Gastroesophageal sphincter (tissue), 4 donors: ENCODE measurements around the gene ICAM3. TPM values are rescaled to one million over a fixed set of nuclear protein-coding genes. Genes with fewer than 3 reads are reported as not detected.

Source experiments
- ATAC-seq: fragments of 150-250 bp; one replicate; pipeline ENCODE4 v1.9.1; 2016; ENCODE audit warnings: mild to moderate bottlenecking, moderate library complexity
- H3K27ac ChIP-seq, 4 donors: fragments of 200-600 bp; sonication (generic) in 3 of 4; 1 replicate in 3 of 4; 2 replicates in 1 of 4; pipeline ENCODE4 v1.5.1; 2016 to 2019
- H3K27me3 ChIP-seq: fragments of 200-600 bp; sonication (generic); one replicate; pipeline ENCODE4 v1.5.1; 2019
- H3K36me3 ChIP-seq, 2 donors: fragments of 200-600 bp; sonication (generic); one replicate each; pipeline ENCODE4 v1.5.1; 2019; ENCODE audit warnings: control low read depth in 1 of 2
- H3K4me1 ChIP-seq, 3 donors: fragments of 200-600 bp; sonication (generic); 1 replicate in 2 of 3; 2 replicates in 1 of 3; pipeline ENCODE4 v1.5.1; 2016 to 2019; ENCODE audit warnings: control low read depth in 2 of 3
- H3K4me3 ChIP-seq, 2 donors: fragments of 200-600 bp; sonication (generic); one replicate each; pipeline ENCODE4 v1.5.1; 2019; ENCODE audit warnings: mild to moderate bottlenecking in 1 of 2, moderate library complexity in 1 of 2
- H3K9me3 ChIP-seq, 3 donors: fragments of 200-600 bp; sonication (generic); one replicate each; pipeline ENCODE4 v1.5.1; 2017 to 2019; ENCODE audit warnings: control low read depth in 2 of 3
- CTCF ChIP-seq, 4 experiments: fragments of 200-600 bp in 2 of 4; fragments of 450-650 bp in 2 of 4; sonication (generic) in 1 of 4; IDR thresholded peaks; one replicate each; pipeline ENCODE4 v1.5.1; 2017 to 2019; ENCODE audit warnings: antibody characterized with exemption in 4 of 4, mild to moderate bottlenecking in 2 of 4, moderate library complexity in 2 of 4
- EP300 ChIP-seq: sonication (generic); formaldehyde crosslinking; IDR thresholded peaks from one replicate; pipeline ENCODE4 v1.6.1; 2017; ENCODE audit warnings: antibody characterized with exemption, mild to moderate bottlenecking
- POLR2A ChIP-seq, 2 donors: fragments of 450-650 bp; IDR thresholded peaks; one replicate each; pipeline ENCODE4 v1.6.1; 2017; ENCODE audit warnings: antibody characterized with exemption in 2 of 2, mild to moderate bottlenecking in 2 of 2, moderate library complexity in 1 of 2
- POLR2AphosphoS5 ChIP-seq: sonication (generic); formaldehyde crosslinking; IDR thresholded peaks from one replicate; pipeline ENCODE4 v1.6.1; 2017; ENCODE audit warnings: antibody characterized with exemption
- WGBS, 2 donors: methylation state at CpG; one replicate each; pipeline ENCODE4 v1.1.5; 2018; ENCODE audit warnings: low coverage in 1 of 2; 5-methylcytosine and 5-hydroxymethylcytosine counted together
- total RNA-seq, 4 donors: library from RNA; depleted of rRNA; stranded (reverse); fragments of >200 nt; gene quantifications; one replicate each; pipeline ENCODE4 v1.1.0, GENCODE V29; 2016

The ICAM3 gene
- total RNA-seq, 4 donors from 2014 or later: 3.4 to 9.3 (median 5.6) TPM

DNA sequence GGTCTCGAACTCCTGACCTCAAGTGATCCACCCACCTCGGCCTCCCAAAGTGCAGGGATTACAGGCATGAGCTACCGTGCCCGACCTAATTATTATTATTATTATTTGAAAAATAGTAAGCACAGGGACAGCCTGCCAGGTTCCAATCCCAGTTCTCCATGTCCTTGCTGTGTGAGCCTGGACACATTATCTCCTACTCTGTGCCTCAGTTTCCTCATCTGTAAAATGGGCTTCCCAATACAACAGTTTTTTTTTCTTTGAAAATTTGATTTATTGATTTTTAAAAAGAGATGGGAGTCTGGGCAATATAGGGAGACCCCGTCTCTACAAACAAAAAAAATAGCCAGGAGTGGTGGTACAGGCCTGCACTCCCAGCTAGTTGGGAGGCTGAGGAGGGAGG is 33.1 kb downstream of the ICAM3 start:
- peaks cover 0 to 21% of the 10 kb centered on the region in 2 donors for H3K36me3 ChIP-seq

DNA sequence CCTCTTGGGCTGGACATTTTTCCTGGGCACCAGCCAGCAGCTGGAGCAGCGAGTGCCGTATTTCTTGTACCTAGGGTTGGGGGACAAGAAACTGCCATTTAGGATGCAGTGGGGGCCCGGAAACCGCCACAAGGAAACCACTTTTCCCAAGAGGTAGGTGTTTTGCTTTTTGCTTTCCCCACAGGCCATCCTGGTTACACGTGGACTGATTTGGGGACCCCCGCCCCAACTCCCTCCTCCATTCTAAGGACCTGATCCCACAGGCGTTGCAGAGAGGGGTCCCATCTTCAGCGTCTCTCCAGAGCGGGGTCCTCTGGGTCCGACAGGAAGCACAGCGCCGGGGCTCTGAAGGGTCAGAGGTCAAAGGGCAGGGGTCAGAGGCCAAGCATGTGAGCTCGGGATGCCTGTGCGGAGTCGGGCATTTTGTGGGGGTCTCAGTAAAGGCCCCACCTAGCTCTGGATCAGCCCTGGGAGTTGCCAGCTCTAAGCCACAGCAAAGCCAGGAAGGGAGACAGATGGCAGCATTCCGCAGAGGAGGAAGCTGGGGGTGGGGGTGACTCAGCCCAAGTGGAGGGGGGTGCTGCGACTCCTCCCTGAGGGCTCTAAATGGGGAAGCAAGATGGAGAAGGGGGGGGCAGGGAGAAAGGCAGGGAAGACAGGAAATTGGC is 34.2 kb downstream of the ICAM3 start:
- Histone ChIP-seq H3K36me3 (peaks cover 0 to 12% of the 10 kb centered on the region in 2 donors), H3K9me3 (no peaks in the 10 kb centered on the region), H3K4me3 (no peak overlapping the region), H3K4me1 (no peaks in the 10 kb centered on the region), H3K27ac (no peak overlapping the region), H3K27me3 (peaks cover 6% of the 10 kb centered on the region)
- no peak for ATAC-seq
- WGBS, 2 donors: 30% methylated on average over 3 of the region's 17 CpGs; no CpG with 5 or more reads in 1 of the 2 donors
- TF ChIP-seq CTCF (IDR thresholded peaks at IDR 0.05) (no peak), EP300 (no peak), POLR2A (IDR thresholded peaks at IDR 0.05) (no peak), POLR2AphosphoS5 (no peak)

More for the DNA sequence above, 33.1 kb downstream of the ICAM3 start:
- Histone ChIP-seq H3K9me3 (no peaks in the 10 kb centered on the region), H3K27me3 (no peaks in the 10 kb centered on the region), H3K27ac (no peak overlapping the region), H3K4me1 (no peaks in the 10 kb centered on the region), H3K4me3 (no peak overlapping the region)
- WGBS, 2 donors: 90 to 92% methylated on average over 2 to 5 of the region's 5 CpGs
- TF ChIP-seq CTCF (IDR thresholded peaks at IDR 0.05): no peak
- no peak for ATAC-seq

DNA sequence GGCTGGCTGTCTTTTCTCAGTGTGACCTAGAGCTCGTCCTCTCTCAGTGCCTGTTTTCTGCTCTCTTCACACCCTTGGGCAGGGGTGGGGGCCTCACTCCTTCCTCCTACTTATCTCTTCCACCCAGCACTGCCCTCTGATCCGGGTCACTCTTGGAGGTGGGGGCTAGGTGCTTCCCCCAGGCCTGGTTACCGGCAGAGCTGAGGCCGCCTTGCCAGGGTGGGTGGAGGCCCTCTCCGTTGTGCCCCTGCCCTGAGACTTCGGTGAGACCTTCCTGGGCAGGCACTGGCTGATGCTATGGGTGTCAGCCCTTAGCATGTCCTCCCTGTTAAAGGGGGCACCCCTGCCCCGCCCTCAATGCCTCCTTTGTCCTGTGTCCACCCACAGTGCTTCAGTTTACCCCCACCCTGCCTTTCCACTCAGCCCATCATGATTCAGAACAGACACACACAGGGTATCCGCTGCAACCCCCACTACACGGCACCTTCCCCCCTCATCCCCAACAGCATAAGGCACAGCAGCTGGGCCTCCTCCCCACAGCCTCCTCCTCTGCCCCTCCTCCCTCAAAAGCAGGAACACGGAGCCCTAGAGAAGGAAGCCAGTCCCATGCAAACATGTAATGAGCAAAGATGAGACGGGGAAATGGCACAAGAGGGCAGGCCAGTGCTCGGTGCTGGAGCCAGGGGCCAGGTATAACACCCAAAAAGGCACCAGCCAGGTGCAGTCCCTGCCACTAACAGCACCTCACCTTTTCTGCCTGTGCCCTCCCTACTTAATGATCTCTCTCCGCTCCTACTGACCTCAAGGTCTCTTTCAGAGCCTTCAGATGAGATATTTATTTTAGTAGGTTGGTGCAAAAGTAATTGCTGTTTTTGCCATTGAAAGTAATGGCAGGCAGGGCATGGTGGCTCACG is 39.6 kb downstream of the ICAM3 start:
- WGBS, 2 donors: 40 to 49% methylated on average over 2 to 8 of the region's 14 CpGs
- Histone ChIP-seq H3K27ac (peak overlapping the region in 1 of 4 donors; percentile 9), H3K4me3 (no peak overlapping the region), H3K9me3 (no peaks in the 10 kb centered on the region), H3K27me3 (peaks cover 59% of the 10 kb centered on the region), H3K4me1 (peaks cover 0 to 17% (median 13%) of the 10 kb centered on the region in 3 donors), H3K36me3 (no peaks in the 10 kb centered on the region)
- TF ChIP-seq POLR2A (IDR thresholded peaks at IDR 0.05): no peak
- TF ChIP-seq POLR2AphosphoS5: no peak
- no peak for TF ChIP-seq EP300
- TF ChIP-seq CTCF (IDR thresholded peaks at IDR 0.05): no peak
- peak; percentile 46 for ATAC-seq

GRCh38 chr19:10295847-10296591 is 43.4 kb downstream of the ICAM3 start:
- WGBS, 2 donors: 0% methylated on average over 1 to 5 of the region's 58 CpGs
- no peaks in the 10 kb centered on the region for H3K9me3 ChIP-seq
- H3K27me3 ChIP-seq: peaks cover 97% of the 10 kb centered on the region
- peaks cover 0 to 55% (median 26%) of the 10 kb centered on the region in 3 donors for H3K4me1 ChIP-seq
- peak overlapping the region in 1 of 2 donors; percentile 32 for H3K4me3 ChIP-seq
- no peak for TF ChIP-seq POLR2A (IDR thresholded peaks at IDR 0.05)
- TF ChIP-seq POLR2AphosphoS5: no peak
- no peak for TF ChIP-seq CTCF (IDR thresholded peaks at IDR 0.05)
- TF ChIP-seq EP300: no peak
- ATAC-seq: no peak
- H3K36me3 ChIP-seq: no peaks in the 10 kb centered on the region
- H3K27ac ChIP-seq: no peak overlapping the region
